IMR-90 (cell line): ENCODE data around the gene DENND1A. TPM values are rescaled to one million over a fixed set of nuclear protein-coding genes. Genes with fewer than 3 reads are reported as not detected.

Experiments
- ATAC-seq: fragments of 200-7000 bp; cut with Tn5 transposase; 2 replicates; pipeline ENCODE4 v1.9.1; 2020; ENCODE audit warnings: low read depth, mild to moderate bottlenecking, moderate library complexity
- BruUV-seq: library from RNA; stranded (reverse); fragments of 400-500 nt; replicated peaks from 2 replicates; lab custom pipeline; 2021; lab: Mats Ljungman, UMichigan
- CTCF ChIA-PET: fragments of 300-600 bp; formaldehyde crosslinking; extraction: SDS; loops from one replicate; lab custom pipeline; 2021; ENCODE audit warnings: antibody characterized with exemption; lab: Yijun Ruan, JAX
- POLR2A ChIA-PET: fragments of 300-600 bp; sonication (Branson Sonifier 250); formaldehyde crosslinking; loops from one replicate; lab custom pipeline; 2022; ENCODE audit warnings: antibody characterized with exemption; ENCODE audit not compliant: unreplicated experiment; lab: Charles Lee
- DNase-seq: peaks from one replicate; pipeline ENCODE4 v3.0.0; 2013
- H2AFZ ChIP-seq: replicated peaks from 2 replicates; pipeline ENCODE3; 2013; ENCODE audit warnings: low read length, mild to moderate bottlenecking; ENCODE audit not compliant: poor library complexity
- H2AK5ac ChIP-seq: 2 replicates; pipeline ENCODE4 v1.6.1; 2013; ENCODE audit warnings: low read depth, low read length, inconsistent platforms
- H2AK9ac ChIP-seq: replicated peaks from 2 replicates; pipeline ENCODE3; 2013; ENCODE audit warnings: mild to moderate bottlenecking, low read depth, low read length, moderate library complexity; ENCODE audit not compliant: poor library complexity
- H2BK120ac ChIP-seq: 2 replicates; pipeline ENCODE4 v1.6.1; 2013; ENCODE audit warnings: low read depth, low read length, inconsistent platforms
- H2BK15ac ChIP-seq: 3 replicates; pipeline ENCODE4 v1.6.1; 2013; ENCODE audit warnings: low read depth, low read length, inconsistent platforms
- H2BK20ac ChIP-seq: 2 replicates; pipeline ENCODE4 v1.6.1; 2013; ENCODE audit warnings: low read depth, mild to moderate bottlenecking, inconsistent platforms, low read length, moderate library complexity
- H2BK5ac ChIP-seq: 2 replicates; pipeline ENCODE4 v1.6.1; 2013; ENCODE audit warnings: mild to moderate bottlenecking, low read depth, low read length, inconsistent platforms; ENCODE audit not compliant: poor library complexity, severe bottlenecking
- H3K14ac ChIP-seq: replicated peaks from 2 replicates; pipeline ENCODE4 v1.6.1; 2013; ENCODE audit warnings: low read depth, low read length, inconsistent platforms
- H3K18ac ChIP-seq: 2 replicates; pipeline ENCODE4 v1.6.1; 2013; ENCODE audit warnings: low read depth, low read length, control low read depth
- H3K23ac ChIP-seq: 2 replicates; pipeline ENCODE4 v1.6.1; 2013; ENCODE audit warnings: low read depth, low read length, inconsistent platforms
- H3K27ac ChIP-seq: 2 replicates; pipeline ENCODE4 v1.5.1; 2013; ENCODE audit warnings: mild to moderate bottlenecking, control low read depth, low read length; ENCODE audit not compliant: insufficient read depth
- H3K27me3 ChIP-seq: 2 replicates; pipeline ENCODE4 v1.6.1; 2013; ENCODE audit warnings: low read length; ENCODE audit not compliant: control insufficient read depth, insufficient read depth
- H3K36me3 ChIP-seq: 2 replicates; pipeline ENCODE4 v1.6.1; 2013; ENCODE audit warnings: low read length, mixed read lengths; ENCODE audit not compliant: control insufficient read depth, insufficient read depth
- H3K4ac ChIP-seq: 2 replicates; pipeline ENCODE4 v1.6.1; 2013; ENCODE audit warnings: low read depth, low read length, inconsistent platforms
- H3K4me1 ChIP-seq: 2 replicates; pipeline ENCODE4 v1.6.1; 2013; ENCODE audit warnings: low read length, mixed read lengths; ENCODE audit not compliant: control insufficient read depth, insufficient read depth
- H3K4me2 ChIP-seq: 2 replicates; pipeline ENCODE4 v1.6.1; 2013; ENCODE audit warnings: low read depth, mild to moderate bottlenecking, control low read depth, low read length, moderate library complexity
- H3K4me3 ChIP-seq: 2 replicates; pipeline ENCODE4 v1.5.1; 2013; ENCODE audit warnings: low read depth, mild to moderate bottlenecking, control low read depth, low read length, moderate library complexity; ENCODE audit not compliant: insufficient read depth
- H3K56ac ChIP-seq: 2 replicates; pipeline ENCODE4 v1.6.1; 2013; ENCODE audit warnings: low read length, inconsistent platforms; ENCODE audit not compliant: insufficient read depth; ENCODE audit errors: extremely low read depth
- H3K79me1 ChIP-seq, 2 experiments: 2 replicates each; pipeline ENCODE4 v1.6.1; 2013; ENCODE audit warnings: low read length in 2 of 2, inconsistent platforms in 1 of 2, low read depth in 1 of 2
- H3K9ac ChIP-seq: 2 replicates; pipeline ENCODE4 v1.6.1; 2013; ENCODE audit warnings: low read depth, low read length, control low read depth
- H3K9me1 ChIP-seq: 2 replicates; pipeline ENCODE4 v1.6.1; 2013; ENCODE audit warnings: low read length, inconsistent platforms; ENCODE audit not compliant: insufficient read depth
- H3K9me3 ChIP-seq: 2 replicates; pipeline ENCODE4 v1.6.1; 2013; ENCODE audit warnings: low read length; ENCODE audit not compliant: control insufficient read depth, insufficient read depth
- H4K20me1 ChIP-seq: 2 replicates; pipeline ENCODE4 v1.6.1; 2013; ENCODE audit warnings: low read length, inconsistent platforms; ENCODE audit not compliant: insufficient read depth
- H4K5ac ChIP-seq: 2 replicates; pipeline ENCODE4 v1.6.1; 2013; ENCODE audit warnings: mild to moderate bottlenecking, low read depth, low read length, control low read depth
- H4K8ac ChIP-seq, 2 experiments: 2 replicates each; pipeline ENCODE4 v1.6.1; 2013; ENCODE audit warnings: low read depth in 2 of 2, low read length in 2 of 2, control low read depth in 1 of 2, inconsistent platforms in 1 of 2
- H4K91ac ChIP-seq: 2 replicates; pipeline ENCODE4 v1.6.1; 2013; ENCODE audit warnings: low read depth, low read length, inconsistent platforms; ENCODE audit not compliant: insufficient read depth
- MAFK ChIP-seq: IDR thresholded peaks from 2 replicates; pipeline ENCODE4 v1.6.1; 2012; ENCODE audit warnings: low read depth, low read length, improper control_type of control experiment
- MAZ ChIP-seq: IDR thresholded peaks from 2 replicates; pipeline ENCODE4 v1.6.1; 2012; ENCODE audit warnings: low read depth, mild to moderate bottlenecking, low read length, improper control_type of control experiment, moderate library complexity, borderline replicate concordance
- SMC3 ChIP-seq: fragments of 150-350 bp; IDR thresholded peaks from 2 replicates; pipeline ENCODE4 v1.6.1; 2016; ENCODE audit warnings: low read depth, mild to moderate bottlenecking, antibody characterized with exemption, low read length, moderate library complexity
- WGBS, 2 experiments: methylation state at CpG; one replicate each; pipeline versions ENCODE4 v1.1.5 to v1.1.7; 2013; ENCODE audit warnings: missing lambda C conversion rate in 2 of 2; ENCODE audit not compliant: insufficient read length in 1 of 2; ENCODE audit errors: extremely low coverage in 2 of 2; 5-methylcytosine and 5-hydroxymethylcytosine counted together
- dilution Hi-C: fragments of 300-500 bp; cut with HindIII; formaldehyde crosslinking; loops from one replicate; pipeline ENCODE4 v1.14.3; 2018; ENCODE audit warnings: low sequenced_read_pairs; ENCODE audit not compliant: unreplicated experiment
- in situ Hi-C: fragments of 300-500 bp; cut with MboI; formaldehyde crosslinking; loops from 3 replicates; pipeline ENCODE4 v1.14.3; 2019; ENCODE audit warnings: low sequenced_read_pairs, inconsistent platforms, mixed read lengths
- intact Hi-C: fragments of 100-400 bp; cut with micrococcal nuclease; formaldehyde crosslinking; loops from 2 replicates; pipeline ENCODE4 v1.10.0; 2022
- polyA plus RNA-seq, 3 experiments: library from polyadenylated mRNA; depleted of rRNA; stranded (reverse); fragments of >200 nt; gene quantifications; 2 replicates each; pipeline ENCODE4 v1.2.3, GENCODE V29; 2012; ENCODE audit warnings: low replicate concordance in 1 of 3
- total RNA-seq: library from RNA; depleted of rRNA; stranded (reverse); fragments of >200 nt; gene quantifications from 2 replicates; pipeline ENCODE4 v1.2.3, GENCODE V29; 2012

The DENND1A gene
- total and polyA plus RNA-seq, 2 of the 4 experiments (the other 2 are of a cell fraction), result 21.4 to 27.6 TPM

DNA sequence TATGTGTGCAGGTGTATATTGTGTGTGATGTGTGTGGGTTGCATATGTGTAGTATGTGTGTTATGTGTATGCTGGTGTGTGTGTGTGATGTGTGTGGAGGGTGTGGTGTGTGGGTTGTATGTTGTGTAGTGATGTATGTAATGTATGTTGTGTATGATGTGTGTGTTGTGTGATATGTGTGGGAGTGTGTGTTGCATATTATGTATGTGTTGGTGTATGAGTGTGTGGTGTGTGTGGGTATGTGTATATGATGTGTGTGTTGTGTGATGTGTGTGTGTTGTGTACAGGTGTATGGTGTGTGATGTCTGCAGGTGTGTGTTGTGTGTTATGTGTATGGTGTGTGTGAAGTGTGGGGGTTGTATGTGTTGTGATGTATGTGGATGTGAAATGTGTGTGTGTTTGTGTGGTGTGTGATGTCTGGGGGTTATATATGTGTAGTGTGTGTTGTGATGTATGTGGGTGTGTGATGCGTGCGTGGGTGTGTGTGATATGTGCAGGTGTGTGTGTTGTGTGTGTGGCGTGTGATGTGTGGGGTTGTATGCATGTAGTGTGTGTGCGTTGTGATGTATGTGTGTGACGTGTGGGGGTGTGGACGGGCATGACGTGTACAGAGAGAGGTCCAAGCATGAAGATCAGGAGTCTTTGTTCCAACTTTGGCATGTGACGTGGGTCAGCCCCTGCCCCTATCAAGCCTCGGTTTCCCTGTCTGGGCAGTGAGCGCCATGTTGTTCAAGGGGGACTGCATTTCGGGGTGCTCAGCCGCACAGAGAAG lies 582.5 kb downstream of the DENND1A start:
- H2AFZ ChIP-seq, result peak overlapping the region; percentile 54
- dilution Hi-C loops, result no loop called here
- no peak for DNase-seq

More for the DNA sequence above, 582.5 kb downstream of the DENND1A start:
- Histone ChIP-seq H3K9me3 (no peaks in the 10 kb centered on the region), H3K4me3 (no peak overlapping the region), H3K27ac (no peak overlapping the region), H3K9me1 (peaks cover 4% of the 10 kb centered on the region), H2AK5ac (no peak overlapping the region), H2AK9ac (peak overlapping the region; percentile 47), H2BK15ac (no peak overlapping the region), H3K79me1 (no peaks in the 10 kb centered on the region), H2BK5ac (peak overlapping the region; percentile 80), H2BK120ac (no peak overlapping the region), H3K4me2 (no peak overlapping the region), H2BK20ac (no peak overlapping the region), H4K8ac (no peak overlapping the region), H3K14ac (no peak overlapping the region), H3K9ac (no peak overlapping the region), H3K23ac (no peak overlapping the region), H3K27me3 (peaks cover 24% of the 10 kb centered on the region), H4K5ac (no peak overlapping the region), H4K20me1 (peaks cover 3% of the 10 kb centered on the region; the same call in 1 of the 2 replicates), H4K91ac (no peak overlapping the region), H3K4ac (no peak overlapping the region), H3K4me1 (no peaks in the 10 kb centered on the region), H3K18ac (no peak overlapping the region), H3K56ac (no peak overlapping the region), H3K36me3 (no peaks in the 10 kb centered on the region)
- 87% methylated on average over 9 of the region's 12 CpGs; no CpG with 5 or more reads in 1 of the 2 experiments for WGBS, 2 experiments
- intact Hi-C loops (no loop called here), in situ Hi-C loops (loop anchor here (25.0 kb wide), 1 partner anchor 510 kb away; the partner anchor contains the start of gene PDCL)
- ChIA-PET CTCF (no interaction called here), POLR2A (no interaction called here)
- ATAC-seq, result no peak
- no TSS peak for BruUV-seq
- no peak for TF ChIP-seq MAFK
- TF ChIP-seq MAZ, result no peak
- no peak for TF ChIP-seq SMC3
